Measurements from ENCODE around the gene AATK.

AATK gene

GRCh38 chr17:81179220-81179619 is 13.2 kb upstream of the AATK start:
- ChIA-PET POLR2A (interaction anchor here (0.6 kb wide), 1 partner anchor 10 kb away, joined by 3 read pairs; no protein-coding TSS in a partner anchor), CTCF (interaction anchor here (0.7 kb wide), 1 partner anchor 16 kb away, joined by 3 read pairs; no protein-coding TSS in a partner anchor)
- no peak for DNase-seq (ENCODE audit: extremely low spot score)
- TF ChIP-seq TARDBP (IDR thresholded peaks at IDR 0.05) (no peak), ELF4 (IDR thresholded peaks at IDR 0.05) (no peak), FOXM1 (IDR thresholded peaks at IDR 0.05; ENCODE audit: borderline replicate concordance) (no peak), BHLHE40 (IDR thresholded peaks at IDR 0.05; ENCODE audit: borderline replicate concordance) (no peak), LEF1 (IDR thresholded peaks at IDR 0.05; ENCODE audit: borderline replicate concordance) (no peak), L3MBTL2 (conservative IDR thresholded peaks at IDR 0.05) (no peak), NFRKB (IDR thresholded peaks at IDR 0.05) (no peak), ZNF384 (IDR thresholded peaks at IDR 0.05) (no peak), HDGF (IDR thresholded peaks at IDR 0.05; ENCODE audit: borderline replicate concordance) (no peak), CTBP1 (IDR thresholded peaks at IDR 0.05; ENCODE audit: borderline replicate concordance) (no peak), SUZ12 (IDR thresholded peaks at IDR 0.05) (no peak)
- TF ChIP-seq, protein P1, sequence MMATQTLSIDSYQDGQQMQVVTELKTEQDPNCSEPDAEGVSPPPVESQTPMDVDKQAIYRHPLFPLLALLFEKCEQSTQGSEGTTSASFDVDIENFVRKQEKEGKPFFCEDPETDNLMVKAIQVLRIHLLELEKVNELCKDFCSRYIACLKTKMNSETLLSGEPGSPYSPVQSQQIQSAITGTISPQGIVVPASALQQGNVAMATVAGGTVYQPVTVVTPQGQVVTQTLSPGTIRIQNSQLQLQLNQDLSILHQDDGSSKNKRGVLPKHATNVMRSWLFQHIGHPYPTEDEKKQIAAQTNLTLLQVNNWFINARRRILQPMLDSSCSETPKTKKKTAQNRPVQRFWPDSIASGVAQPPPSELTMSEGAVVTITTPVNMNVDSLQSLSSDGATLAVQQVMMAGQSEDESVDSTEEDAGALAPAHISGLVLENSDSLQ (IDR thresholded peaks at IDR 0.05) = no peak

DNA sequence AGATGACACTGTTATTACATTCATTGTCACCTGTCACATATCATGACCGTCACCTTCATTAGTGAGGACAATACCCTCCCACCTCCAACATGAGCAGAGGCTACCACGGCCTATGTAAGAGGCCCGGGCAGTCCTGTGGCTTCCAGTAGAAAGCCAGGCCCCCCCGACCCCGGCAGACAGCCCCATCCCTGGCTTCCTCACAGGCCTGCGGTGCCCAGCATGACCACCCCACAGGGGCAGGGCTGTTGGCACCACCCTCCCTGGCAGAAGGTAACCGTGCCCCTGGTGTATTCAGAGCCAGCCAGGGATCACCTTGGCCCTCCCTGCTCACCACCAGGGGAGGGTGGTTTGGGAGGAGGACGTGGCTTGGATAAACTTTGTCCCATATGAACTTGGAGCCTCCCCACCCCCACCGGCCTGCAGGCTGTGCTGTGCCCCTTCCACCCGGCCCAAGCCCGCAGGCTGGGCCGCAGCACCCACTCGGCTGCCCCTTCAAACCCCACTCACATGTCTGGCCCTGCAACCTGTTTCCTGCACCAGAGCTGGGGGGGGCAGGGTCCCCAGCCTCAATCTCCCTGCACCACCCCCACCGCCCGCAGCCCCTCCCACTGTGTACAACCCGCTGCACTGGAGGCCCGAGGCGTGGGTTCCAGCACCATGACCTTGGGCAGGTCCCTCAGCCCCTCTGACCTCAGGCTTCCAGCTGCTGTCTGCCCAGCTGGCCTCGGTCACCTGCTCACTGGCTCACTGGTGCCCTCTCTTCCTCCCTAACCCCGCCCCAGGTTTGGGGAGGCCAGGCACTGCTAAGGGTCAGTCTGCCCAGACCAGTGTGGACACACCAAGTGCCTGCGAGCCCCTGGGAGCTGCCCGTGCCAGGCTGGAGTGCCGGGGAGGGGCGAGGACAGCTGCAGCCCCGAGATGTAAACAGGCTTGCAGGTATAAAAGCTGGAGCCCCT is 12.4 kb upstream of the AATK start:
- no peak for DNase-seq (ENCODE audit: extremely low spot score)
- TF ChIP-seq, protein P1 (IDR thresholded peaks at IDR 0.05) = no peak
- TF ChIP-seq ARNT (IDR thresholded peaks at IDR 0.05) (no peak), BHLHE40 (IDR thresholded peaks at IDR 0.05; ENCODE audit: borderline replicate concordance) (no peak), LEF1 (IDR thresholded peaks at IDR 0.05; ENCODE audit: borderline replicate concordance) (no peak)
- ChIA-PET POLR2A (no interaction called here), CTCF (interaction anchor here (0.7 kb wide), 1 partner anchor 16 kb away, joined by 3 read pairs; no protein-coding TSS in a partner anchor)

- no peak for DNase-seq (ENCODE audit: extremely low spot score)
- TF ChIP-seq CTBP1 (IDR thresholded peaks at IDR 0.05; ENCODE audit: borderline replicate concordance) = no peak
- TF ChIP-seq SP1 (IDR thresholded peaks at IDR 0.05) = no peak
- no peak for TF ChIP-seq BHLHE40 (IDR thresholded peaks at IDR 0.05; ENCODE audit: borderline replicate concordance)
- no peak for TF ChIP-seq ELF4 (IDR thresholded peaks at IDR 0.05)
- no peak for TF ChIP-seq FOXM1 (IDR thresholded peaks at IDR 0.05; ENCODE audit: borderline replicate concordance)
- TF ChIP-seq HDGF (IDR thresholded peaks at IDR 0.05; ENCODE audit: borderline replicate concordance) = no peak
- no peak for TF ChIP-seq SUZ12 (IDR thresholded peaks at IDR 0.05)
- no peak for TF ChIP-seq L3MBTL2 (conservative IDR thresholded peaks at IDR 0.05)
- TF ChIP-seq FOXA1 (IDR thresholded peaks at IDR 0.05) = no peak
- TF ChIP-seq LEF1 (IDR thresholded peaks at IDR 0.05; ENCODE audit: borderline replicate concordance) = no peak
- no peak for TF ChIP-seq TARDBP (IDR thresholded peaks at IDR 0.05)
- no peak for TF ChIP-seq ZNF384 (IDR thresholded peaks at IDR 0.05)
- TF ChIP-seq ARNT (IDR thresholded peaks at IDR 0.05) = no peak
- no peak for TF ChIP-seq NFRKB (IDR thresholded peaks at IDR 0.05)
- TF ChIP-seq, protein P1 (IDR thresholded peaks at IDR 0.05) = no peak
- no peak for TF ChIP-seq FOXK2 (IDR thresholded peaks at IDR 0.05)
- POLR2A ChIA-PET = no interaction called here
- CTCF ChIA-PET = no interaction called here
These were observed 10.6 kb upstream of the AATK start for GRCh38 chr17:81176666-81177065.

DNA sequence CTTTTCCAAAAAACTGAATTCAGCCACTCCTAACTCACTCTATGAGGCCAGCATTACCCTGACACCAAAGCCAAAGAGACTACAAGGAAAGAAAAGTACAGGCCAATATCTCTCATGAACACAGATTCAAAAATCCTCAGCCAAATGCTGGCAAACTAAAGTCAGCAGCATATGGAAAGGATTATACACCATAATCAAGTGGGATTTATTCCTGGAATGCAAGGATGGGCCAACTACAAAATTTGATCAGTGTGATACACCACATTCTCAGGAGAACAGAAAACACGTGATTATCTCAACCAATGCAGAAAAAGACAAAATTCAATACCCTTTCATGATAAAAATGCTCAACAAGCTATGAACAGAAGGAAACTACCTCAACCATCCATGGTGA is 7.7 kb upstream of the AATK start:
- CTCF ChIA-PET = no interaction called here
- DNase-seq (ENCODE audit: extremely low spot score) = no peak
- POLR2A ChIA-PET = no interaction called here

GRCh38 chr17:81173052-81173761 is 7.2 kb upstream of the AATK start:
- no peak for DNase-seq (ENCODE audit: extremely low spot score)
- TF ChIP-seq ZNF384 (IDR thresholded peaks at IDR 0.05) = no peak
- ChIA-PET CTCF (no interaction called here), POLR2A (interaction anchor here (0.9 kb wide), 1 partner anchor 28 kb away, joined by 3 read pairs; no protein-coding TSS in a partner anchor)

More for the DNA sequence above, 7.7 kb upstream of the AATK start:
- TF ChIP-seq ELF4 (IDR thresholded peaks at IDR 0.05) (no peak), SUZ12 (IDR thresholded peaks at IDR 0.05) (no peak), LEF1 (IDR thresholded peaks at IDR 0.05; ENCODE audit: borderline replicate concordance) (no peak), FOXM1 (IDR thresholded peaks at IDR 0.05; ENCODE audit: borderline replicate concordance) (no peak), FOXK2 (IDR thresholded peaks at IDR 0.05) (no peak)
- TF ChIP-seq, protein P1 (IDR thresholded peaks at IDR 0.05) = no peak

Measured in HEK293T (cell line).